SK-N-SH treated with all-trans-retinoic acid at 6 μM for 48 hours (cell line): Measurements from ENCODE around the gene FNDC3B.

Experiments used
- ARNTL ChIP-seq: fragments of 450-650 bp; formaldehyde crosslinking; IDR thresholded peaks from 2 replicates; pipeline ENCODE4 v1.5.0; 2020; ENCODE audit warnings: low read depth, mild to moderate bottlenecking, moderate library complexity, borderline replicate concordance
- ISL1 ChIP-seq: fragments of 250-450 bp; sonication (Bioruptor Pico); IDR thresholded peaks from 2 replicates; pipeline ENCODE4 v2.1.2; 2022; ENCODE audit warnings: mild to moderate bottlenecking, moderate library complexity
- RARB ChIP-seq: fragments of 250-450 bp; sonication (Bioruptor Pico); IDR thresholded peaks from 2 replicates; pipeline ENCODE4 v1.8.0; 2021; ENCODE audit warnings: mild to moderate bottlenecking, moderate library complexity
- SNAI2 ChIP-seq: fragments of 250-450 bp; sonication (Bioruptor Pico); IDR thresholded peaks from 2 replicates; pipeline ENCODE4 v1.5.0; 2020; ENCODE audit warnings: mild to moderate bottlenecking, moderate library complexity
- ZFP30 ChIP-seq: fragments of 450-650 bp; formaldehyde crosslinking; IDR thresholded peaks from 2 replicates; pipeline ENCODE4 v1.5.0; 2022; ENCODE audit warnings: mild to moderate bottlenecking, moderate library complexity

- TF ChIP-seq RARB (CRISPR knock-in tag), result no peak
- TF ChIP-seq ZFP30 (CRISPR knock-in tag), result no peak
- no peak for TF ChIP-seq SNAI2 (CRISPR knock-in tag)
- TF ChIP-seq ISL1 (CRISPR knock-in tag), result no peak
- TF ChIP-seq ARNTL (CRISPR knock-in tag), result no peak
Observed at GRCh38 chr3:172441581-172441980, 402.2 kb downstream of the FNDC3B start.
